Kidney epithelial cell (primary cell): ENCODE data around the gene EMP1. TPM values are rescaled to one million over a fixed set of nuclear protein-coding genes. Genes with fewer than 3 reads are reported as not detected.

Experiments
- DNase-seq: peaks from one replicate; pipeline ENCODE4 v3.0.0-alpha.2; 2010; ENCODE audit warnings: low read depth
- H3K27me3 ChIP-seq: 2 replicates; pipeline ENCODE4 v1.6.0; 2011; ENCODE audit warnings: low read length; ENCODE audit not compliant: control insufficient read depth, insufficient read depth
- H3K36me3 ChIP-seq: 2 replicates; pipeline ENCODE4 v1.5.1; 2011; ENCODE audit warnings: low read length; ENCODE audit not compliant: control insufficient read depth, insufficient read depth
- H3K4me3 ChIP-seq: 2 replicates; pipeline ENCODE4 v1.5.1; 2011; ENCODE audit warnings: low read depth, mild to moderate bottlenecking, control low read depth, low read length
- total RNA-seq: library from RNA; depleted of rRNA; stranded (reverse); fragments of >200 nt; gene quantifications from 2 replicates; pipeline ENCODE4 v1.2.3, GENCODE V29; 2015
- TF ChIP-seq, protein P1 (sequence below): IDR thresholded peaks from 2 replicates; pipeline ENCODE4 v1.5.1; 2011; ENCODE audit warnings: mild to moderate bottlenecking, moderate library complexity, low read length, control low read depth, inconsistent platforms; ENCODE audit not compliant: insufficient read depth, poor library complexity, severe bottlenecking

Gene EMP1
- total RNA-seq, 1 donor from 2014 or later: 241 TPM

DNA sequence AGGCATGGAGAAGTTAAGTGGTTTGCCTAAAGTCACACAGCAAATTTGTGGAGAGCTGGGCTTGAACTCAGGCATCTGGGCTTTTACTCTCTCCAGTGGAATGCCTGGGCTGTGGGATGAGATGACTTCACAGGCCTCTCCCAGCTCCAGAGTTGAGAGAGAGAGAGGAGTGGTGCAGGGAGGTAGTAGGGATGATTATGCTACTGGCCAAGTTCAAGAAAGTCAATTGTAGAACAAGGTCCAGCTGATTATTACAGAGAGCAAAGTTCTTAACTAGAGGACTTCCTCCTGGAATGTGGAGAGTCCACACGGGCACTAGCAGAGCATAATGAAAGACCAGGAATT, 769 bp upstream of the EMP1 start:
- no peak overlapping the region for H3K4me3 ChIP-seq
- no peak for DNase-seq
- H3K36me3 ChIP-seq: no peaks in the 10 kb centered on the region
- TF ChIP-seq, protein P1, sequence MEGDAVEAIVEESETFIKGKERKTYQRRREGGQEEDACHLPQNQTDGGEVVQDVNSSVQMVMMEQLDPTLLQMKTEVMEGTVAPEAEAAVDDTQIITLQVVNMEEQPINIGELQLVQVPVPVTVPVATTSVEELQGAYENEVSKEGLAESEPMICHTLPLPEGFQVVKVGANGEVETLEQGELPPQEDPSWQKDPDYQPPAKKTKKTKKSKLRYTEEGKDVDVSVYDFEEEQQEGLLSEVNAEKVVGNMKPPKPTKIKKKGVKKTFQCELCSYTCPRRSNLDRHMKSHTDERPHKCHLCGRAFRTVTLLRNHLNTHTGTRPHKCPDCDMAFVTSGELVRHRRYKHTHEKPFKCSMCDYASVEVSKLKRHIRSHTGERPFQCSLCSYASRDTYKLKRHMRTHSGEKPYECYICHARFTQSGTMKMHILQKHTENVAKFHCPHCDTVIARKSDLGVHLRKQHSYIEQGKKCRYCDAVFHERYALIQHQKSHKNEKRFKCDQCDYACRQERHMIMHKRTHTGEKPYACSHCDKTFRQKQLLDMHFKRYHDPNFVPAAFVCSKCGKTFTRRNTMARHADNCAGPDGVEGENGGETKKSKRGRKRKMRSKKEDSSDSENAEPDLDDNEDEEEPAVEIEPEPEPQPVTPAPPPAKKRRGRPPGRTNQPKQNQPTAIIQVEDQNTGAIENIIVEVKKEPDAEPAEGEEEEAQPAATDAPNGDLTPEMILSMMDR: no peak
- H3K27me3 ChIP-seq: no peaks in the 10 kb centered on the region

DNA sequence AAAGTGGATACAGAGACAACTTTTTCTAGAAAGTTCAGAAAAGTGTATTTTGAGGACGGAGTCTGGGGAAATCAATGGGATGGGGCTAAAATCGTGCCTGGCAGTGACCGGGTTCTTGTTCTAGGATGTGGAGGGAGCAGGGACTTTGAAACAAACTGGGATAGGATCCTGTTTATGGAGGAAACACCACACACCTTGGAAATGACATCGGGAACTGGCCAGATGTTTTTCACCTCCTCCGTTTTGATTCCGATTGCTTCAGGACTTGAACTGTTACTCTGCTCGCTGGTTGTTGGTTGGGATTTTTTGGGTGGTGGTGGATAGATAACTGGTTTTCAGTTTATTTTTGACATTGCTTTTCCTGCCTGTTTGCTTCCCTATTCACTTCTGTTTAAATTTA, 506 bp downstream of the EMP1 start:
- Histone ChIP-seq H3K36me3 (no peaks in the 10 kb centered on the region), H3K27me3 (no peaks in the 10 kb centered on the region), H3K4me3 (peak overlapping the region; percentile 74)
- TF ChIP-seq, protein P1: no peak
- DNase-seq: no peak

DNA sequence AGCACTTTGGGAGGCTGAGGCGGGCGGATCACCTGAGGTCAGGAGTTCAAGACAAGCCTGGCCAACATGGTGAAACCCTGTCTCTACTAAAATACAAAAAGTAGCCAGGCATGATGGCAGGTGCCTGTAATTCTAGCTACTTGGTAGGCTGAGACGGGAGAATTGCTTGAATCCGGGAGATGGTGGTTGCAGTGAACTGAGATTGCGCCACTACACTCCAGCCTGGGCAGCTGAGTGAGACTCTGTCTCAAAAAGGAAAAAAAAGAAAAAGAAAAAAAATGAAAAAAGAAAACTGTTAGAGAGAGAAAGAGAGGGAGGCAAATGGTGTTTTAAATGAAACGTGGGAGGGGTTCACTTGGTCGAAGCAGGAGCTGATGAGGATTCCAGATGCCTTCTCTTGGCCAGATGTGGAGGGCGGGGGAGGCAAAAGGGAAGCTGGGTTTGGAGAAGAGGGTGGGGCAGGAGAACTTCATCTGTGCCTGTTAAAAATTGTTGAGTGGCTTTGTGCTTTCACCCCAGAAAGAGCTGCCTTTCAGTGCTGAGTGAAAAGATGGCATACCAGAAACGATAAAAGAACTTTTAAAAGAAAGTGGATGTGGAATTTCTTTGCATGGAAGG, 1.1 kb downstream of the EMP1 start:
- TF ChIP-seq, protein P1: no peak
- peak overlapping the region; percentile 74 for H3K4me3 ChIP-seq
- H3K36me3 ChIP-seq: no peaks in the 10 kb centered on the region
- DNase-seq: no peak
- H3K27me3 ChIP-seq: no peaks in the 10 kb centered on the region

DNA sequence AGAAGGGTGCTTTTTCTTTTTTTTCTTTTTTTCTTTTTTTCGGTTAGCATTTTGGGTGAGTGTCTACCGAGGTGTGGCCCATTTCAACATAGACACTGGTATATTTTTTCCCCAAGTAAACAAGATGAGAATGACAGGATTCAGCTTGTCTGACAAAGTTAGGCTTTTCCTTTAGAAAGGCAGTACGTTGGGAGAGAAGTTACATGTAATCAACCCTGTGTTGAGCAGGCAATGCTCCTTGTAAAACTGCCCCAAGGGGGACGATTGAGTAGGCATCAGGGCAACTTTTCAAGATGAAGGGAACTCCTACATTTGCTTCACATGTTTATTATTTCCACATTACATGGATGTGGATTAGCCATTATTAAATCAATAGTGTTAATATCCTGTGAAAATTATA, 1.7 kb downstream of the EMP1 start:
- TF ChIP-seq, protein P1: no peak
- no peak for DNase-seq
- H3K4me3 ChIP-seq: peak overlapping the region; percentile 74
- H3K27me3 ChIP-seq: no peaks in the 10 kb centered on the region
- no peaks in the 10 kb centered on the region for H3K36me3 ChIP-seq

DNA sequence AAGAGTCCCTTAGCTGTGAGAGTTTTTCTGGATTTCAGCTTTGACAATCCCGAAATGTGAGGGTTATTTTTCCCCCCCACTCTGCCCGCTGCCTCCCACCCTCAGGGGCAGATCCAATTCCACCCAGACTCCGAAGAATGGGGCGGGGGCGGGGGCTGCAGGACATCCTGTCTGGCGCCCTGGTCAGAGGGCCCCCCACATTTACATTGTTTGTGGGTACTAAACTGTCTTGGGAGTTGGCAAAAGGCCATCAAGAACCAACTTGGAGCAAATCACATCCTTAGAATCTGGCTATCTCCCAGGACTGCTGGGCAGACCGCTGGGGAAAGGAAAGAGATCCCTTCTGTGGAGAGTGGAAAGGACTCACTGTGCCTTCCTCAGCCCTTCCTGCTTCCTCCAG, 2.4 kb downstream of the EMP1 start:
- TF ChIP-seq, protein P1: no peak
- no peaks in the 10 kb centered on the region for H3K36me3 ChIP-seq
- H3K4me3 ChIP-seq: peak overlapping the region; percentile 74
- H3K27me3 ChIP-seq: no peaks in the 10 kb centered on the region
- no peak for DNase-seq

DNA sequence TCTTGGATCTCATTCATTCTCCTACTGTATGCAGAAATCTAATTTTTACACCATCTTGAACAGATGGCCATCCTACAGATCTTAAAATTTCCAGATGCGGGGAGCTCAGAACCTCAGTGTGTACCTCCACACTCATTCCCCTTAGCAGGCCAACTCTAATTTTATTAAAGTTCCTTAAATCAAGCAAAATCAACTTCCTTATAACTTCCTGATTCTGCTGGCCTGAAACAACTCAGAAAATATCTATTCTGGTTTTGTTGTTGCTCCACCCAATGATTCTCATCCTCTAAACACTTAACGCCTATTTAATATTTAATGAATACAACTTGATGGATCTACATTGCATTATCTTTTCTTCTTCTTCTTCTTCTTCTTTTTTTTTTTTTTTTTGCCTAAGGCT, 3.1 kb downstream of the EMP1 start:
- Histone ChIP-seq H3K27me3 (no peaks in the 10 kb centered on the region), H3K4me3 (no peak overlapping the region)
- TF ChIP-seq, protein P1: no peak

More for the DNA sequence above, 3.1 kb downstream of the EMP1 start:
- DNase-seq: no peak
- H3K36me3 ChIP-seq: no peaks in the 10 kb centered on the region
